GM10847 (cell line): ENCODE results near the gene STAT1.

Source experiments
- POLR2A ChIP-seq: IDR thresholded peaks from 2 replicates; pipeline ENCODE4 v1.6.1; 2011; ENCODE audit not compliant: insufficient read length; ENCODE audit errors: extremely low read depth

STAT1 gene

GRCh38 chr2:190940454-190940853 lies 73.5 kb downstream of the STAT1 start:
- TF ChIP-seq POLR2A, result no peak

- no peak for TF ChIP-seq POLR2A
Measured at GRCh38 chr2:190938771-190939335, 75.1 kb downstream of the STAT1 start.

GRCh38 chr2:190935054-190935453 lies 78.9 kb downstream of the STAT1 start:
- no peak for TF ChIP-seq POLR2A

- no peak for TF ChIP-seq POLR2A
Measured at GRCh38 chr2:190933361-190933760, 80.6 kb downstream of the STAT1 start.

GRCh38 chr2:190932514-190932913 lies 81.5 kb downstream of the STAT1 start:
- TF ChIP-seq POLR2A, result no peak

DNA sequence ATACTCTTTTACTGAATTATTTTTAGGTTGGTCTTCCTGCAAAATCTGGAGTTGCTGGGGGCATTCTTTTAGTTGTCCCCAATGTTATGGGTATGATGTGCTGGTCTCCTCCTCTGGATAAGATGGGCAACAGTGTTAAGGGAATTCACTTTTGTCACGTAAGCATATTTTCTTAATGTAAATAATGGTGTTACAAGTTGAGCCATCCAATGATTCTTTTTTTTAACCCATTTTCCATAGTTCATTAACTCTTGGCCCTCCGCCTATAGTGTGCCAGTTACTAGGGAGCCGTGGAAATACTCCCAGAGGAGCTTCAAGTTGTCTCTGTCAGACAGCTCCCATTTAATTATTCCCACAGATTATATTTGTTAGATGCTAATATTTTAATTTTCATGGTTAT lies 83.6 kb downstream of the STAT1 start:
- no peak for TF ChIP-seq POLR2A

DNA sequence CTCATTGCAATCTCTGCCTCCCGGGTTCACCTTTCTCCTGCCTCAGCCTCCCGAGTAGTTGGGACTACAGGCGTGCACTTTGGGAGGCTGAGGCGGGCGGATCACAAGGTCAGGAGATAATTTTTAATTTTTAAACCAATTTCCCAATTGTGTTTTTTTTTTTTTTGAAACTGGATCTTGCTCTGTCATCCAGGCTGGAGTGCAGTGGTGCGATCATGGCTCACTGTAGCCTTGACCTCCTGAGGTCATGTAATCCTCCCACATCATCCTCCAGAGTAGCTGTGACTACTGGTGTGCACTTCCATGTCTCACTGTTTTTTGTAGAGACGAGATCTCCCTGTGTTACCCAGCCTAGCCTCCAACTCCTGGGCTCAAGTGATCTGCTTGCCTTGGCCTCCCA lies 84.1 kb downstream of the STAT1 start:
- no peak for TF ChIP-seq POLR2A

DNA sequence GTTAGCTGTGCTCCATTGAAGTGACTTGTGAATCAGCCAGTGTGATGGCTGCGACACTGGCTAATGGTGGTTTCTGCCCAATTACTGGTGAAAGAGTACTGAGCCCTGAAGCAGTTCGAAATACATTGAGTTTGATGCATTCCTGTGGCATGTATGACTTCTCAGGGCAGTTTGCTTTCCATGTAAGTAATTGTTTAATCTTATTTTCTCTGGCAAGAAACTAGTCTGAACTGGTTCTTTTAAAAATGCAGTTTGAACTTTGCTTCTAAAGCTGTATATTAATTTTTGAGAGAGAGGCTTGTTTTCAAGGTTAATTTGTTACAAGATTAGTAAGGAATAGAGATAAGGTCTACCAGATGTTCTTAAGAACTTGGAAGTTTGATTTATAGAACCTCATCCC lies 86.7 kb downstream of the STAT1 start:
- TF ChIP-seq POLR2A, result no peak

DNA sequence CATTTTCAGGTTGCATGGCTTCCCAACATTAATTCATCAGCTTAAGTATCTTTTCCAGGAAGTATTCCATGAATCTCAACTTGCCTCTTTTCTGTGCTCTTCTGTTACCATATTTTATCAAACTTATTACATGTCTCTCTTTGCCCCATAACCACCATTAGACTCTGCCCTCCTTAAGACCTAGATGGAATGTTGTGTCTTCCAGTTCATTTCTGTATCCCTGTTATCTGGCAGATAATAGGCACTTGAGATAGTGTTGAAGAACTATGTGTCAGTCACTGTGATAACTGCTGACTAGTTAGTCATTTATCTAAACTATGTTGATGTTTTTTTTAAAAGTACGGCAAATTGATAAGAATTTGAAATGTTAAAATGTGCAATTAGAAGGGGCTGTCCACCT lies 91.6 kb downstream of the STAT1 start:
- no peak for TF ChIP-seq POLR2A

DNA sequence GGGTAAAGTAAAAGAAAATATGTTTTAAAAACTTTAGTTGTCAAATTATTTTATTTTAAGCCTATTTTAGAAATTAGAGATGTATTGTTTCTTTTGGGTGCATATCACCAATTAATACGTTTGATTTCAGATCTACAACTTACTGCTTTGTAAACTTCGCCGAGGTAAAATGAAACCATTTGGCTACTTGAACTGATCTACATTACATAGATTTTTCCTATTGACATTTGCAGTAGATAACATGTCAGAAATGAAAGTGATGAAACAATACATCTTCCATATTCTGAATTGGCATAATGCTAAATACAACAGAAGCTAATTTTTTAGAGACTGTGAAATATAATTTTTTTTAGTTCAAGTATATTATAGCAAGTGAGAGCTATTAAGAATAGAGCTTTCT lies 93.9 kb downstream of the STAT1 start:
- no peak for TF ChIP-seq POLR2A
